Thoracic aorta (tissue), 2 donors: ENCODE measurements around the gene ASB15. TPM values are rescaled to one million over a fixed set of nuclear protein-coding genes. Genes with fewer than 3 reads are reported as not detected.

Experiments
- ATAC-seq: fragments of 150-250 bp; one replicate; pipeline ENCODE4 v1.8.0; 2017; ENCODE audit warnings: low read depth; ENCODE audit not compliant: insufficient number of reproducible peaks, low FRiP score
- DNase-seq: peaks from one replicate; pipeline ENCODE4 v3.0.0-alpha.2; 2020; ENCODE audit warnings: low spot score
- H3K27ac ChIP-seq, 2 donors: fragments of 200-600 bp; sonication (generic); 1 replicate in 1 of 2; 2 replicates in 1 of 2; pipeline ENCODE4 v1.5.1; 2016; ENCODE audit warnings: mild to moderate bottlenecking in 2 of 2, moderate library complexity in 2 of 2
- H3K27me3 ChIP-seq: fragments of 200-600 bp; sonication (generic); replicated peaks from 2 replicates; pipeline ENCODE4 v1.6.0; 2016; ENCODE audit warnings: mild to moderate bottlenecking; ENCODE audit not compliant: insufficient read depth
- H3K36me3 ChIP-seq: fragments of 200-600 bp; sonication (generic); one replicate; pipeline ENCODE4 v1.5.1; 2016
- H3K4me1 ChIP-seq, 2 donors: fragments of 200-600 bp; sonication (generic); 1 replicate in 1 of 2; 2 replicates in 1 of 2; pipeline versions ENCODE4 v1.5.1 to v1.6.0; 2016; ENCODE audit warnings: low read depth in 2 of 2, mild to moderate bottlenecking in 1 of 2; ENCODE audit not compliant: control insufficient read depth in 1 of 2
- H3K4me3 ChIP-seq: fragments of 200-600 bp; sonication (generic); 2 replicates; pipeline ENCODE4 v1.5.1; 2016; ENCODE audit warnings: mild to moderate bottlenecking
- H3K9me3 ChIP-seq: fragments of 200-600 bp; sonication (generic); 2 replicates; pipeline ENCODE4 v1.5.1; 2016
- CTCF ChIP-seq: fragments of 200-600 bp; sonication (generic); IDR thresholded peaks from one replicate; pipeline ENCODE4 v1.5.1; 2019; ENCODE audit warnings: antibody characterized with exemption
- total RNA-seq, 2 donors: library from RNA; depleted of rRNA; stranded (reverse); fragments of >200 nt; gene quantifications; one replicate each; pipeline versions ENCODE4 v1.1.0 to v1.2.3, GENCODE V29; 2016

The ASB15 gene
- total RNA-seq, 2 donors from 2014 or later: not detected

DNA sequence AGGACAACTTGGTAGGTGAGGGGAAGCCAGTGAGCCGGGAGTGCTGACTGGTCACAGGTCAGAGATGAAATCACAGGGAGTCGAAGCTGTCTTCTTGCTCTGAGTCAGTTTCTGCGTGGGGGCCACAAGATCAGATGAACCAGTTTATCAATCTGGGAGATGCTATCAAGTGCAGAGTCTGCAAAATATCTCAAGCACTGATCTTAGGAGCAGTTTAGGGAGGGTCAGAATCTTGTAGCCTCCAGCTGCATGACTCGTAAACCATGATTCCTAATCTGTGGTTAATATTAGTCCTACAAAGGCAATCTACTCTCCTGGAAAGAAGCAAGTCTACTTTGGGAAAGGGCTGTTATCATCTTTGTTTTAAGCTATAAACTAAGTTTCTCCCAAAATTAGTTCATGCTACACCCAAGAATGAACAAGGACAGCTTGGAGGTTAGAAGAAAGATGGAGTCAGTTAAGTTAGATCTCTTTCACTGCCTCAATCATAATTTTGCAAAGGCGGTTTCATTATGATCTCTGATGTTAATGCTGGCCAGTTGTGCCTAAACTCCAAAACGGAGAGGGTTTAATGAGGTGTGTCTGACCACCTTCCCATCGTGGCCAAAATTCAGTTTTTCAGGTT lies 45.6 kb downstream of the ASB15 start:
- no peak for ATAC-seq
- TF ChIP-seq CTCF: no peak

DNA sequence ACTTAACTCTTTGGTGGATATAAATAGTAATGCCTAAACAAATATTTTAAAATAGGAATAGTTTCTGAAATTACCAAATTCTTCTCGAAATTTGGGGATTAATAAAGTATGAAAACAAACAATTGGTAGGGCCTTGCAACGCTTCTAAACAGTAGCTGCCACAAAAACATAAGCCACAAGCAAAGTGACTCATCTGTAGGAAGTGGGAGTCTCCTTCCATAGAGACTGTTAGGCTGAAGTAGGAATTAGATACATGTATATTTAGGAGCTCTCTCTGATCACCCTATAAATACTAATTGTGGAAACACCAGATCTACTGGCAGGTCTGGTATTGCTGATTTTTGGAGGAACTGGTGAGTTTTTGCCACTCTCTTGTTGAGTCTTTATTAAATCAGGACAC lies 48.3 kb downstream of the ASB15 start:
- H3K4me1 ChIP-seq: peaks cover 3 to 11% of the 10 kb centered on the region in 2 donors
- H3K4me3 ChIP-seq: no peak overlapping the region
- no peak overlapping the region for H3K27ac ChIP-seq
- no peaks in the 10 kb centered on the region for H3K27me3 ChIP-seq
- DNase-seq (no peak), ATAC-seq (no peak)
- no peak for TF ChIP-seq CTCF
- no peaks in the 10 kb centered on the region for H3K9me3 ChIP-seq
- H3K36me3 ChIP-seq: no peaks in the 10 kb centered on the region

More for the DNA sequence above, 45.6 kb downstream of the ASB15 start:
- DNase-seq: no peak
- Histone ChIP-seq H3K27ac (no peak overlapping the region), H3K36me3 (no peaks in the 10 kb centered on the region), H3K27me3 (no peaks in the 10 kb centered on the region), H3K4me1 (peaks cover 3 to 28% of the 10 kb centered on the region in 2 donors), H3K4me3 (no peak overlapping the region), H3K9me3 (no peaks in the 10 kb centered on the region)

GRCh38 chr7:123650595-123650994 lies 49.0 kb downstream of the ASB15 start:
- no peak overlapping the region for H3K4me3 ChIP-seq
- peaks cover 3 to 6% of the 10 kb centered on the region in 2 donors for H3K4me1 ChIP-seq
- DNase-seq (no peak), ATAC-seq (no peak)
- no peak for TF ChIP-seq CTCF
- H3K36me3 ChIP-seq: no peaks in the 10 kb centered on the region
- H3K27me3 ChIP-seq: no peaks in the 10 kb centered on the region
- no peaks in the 10 kb centered on the region for H3K9me3 ChIP-seq
- no peak overlapping the region for H3K27ac ChIP-seq

GRCh38 chr7:123652406-123652805 lies 50.8 kb downstream of the ASB15 start:
- no peaks in the 10 kb centered on the region for H3K27me3 ChIP-seq
- no peak for ATAC-seq
- H3K4me3 ChIP-seq: no peak overlapping the region

GRCh38 chr7:123653162-123653561 lies 51.5 kb downstream of the ASB15 start:
- H3K4me1 ChIP-seq: no peaks in the 10 kb centered on the region
- no peak overlapping the region for H3K27ac ChIP-seq
- no peak for DNase-seq
- H3K36me3 ChIP-seq: no peaks in the 10 kb centered on the region
- TF ChIP-seq CTCF: no peak
- no peaks in the 10 kb centered on the region for H3K27me3 ChIP-seq
- ATAC-seq: no peak
- no peaks in the 10 kb centered on the region for H3K9me3 ChIP-seq
- H3K4me3 ChIP-seq: no peak overlapping the region

More at GRCh38 chr7:123652406-123652805, 50.8 kb downstream of the ASB15 start:
- Histone ChIP-seq H3K4me1 (no peaks in the 10 kb centered on the region), H3K9me3 (no peaks in the 10 kb centered on the region), H3K36me3 (no peaks in the 10 kb centered on the region), H3K27ac (no peak overlapping the region)
- DNase-seq: no peak
- TF ChIP-seq CTCF: no peak
